ENCODE results near the gene PFDN4. TPM values are rescaled to one million over a fixed set of nuclear protein-coding genes. Genes with fewer than 3 reads are reported as not detected.
"Not testable (repeated sequence)": the region's sequence is repeated elsewhere in the genome, so short reads cannot be mapped to it uniquely, and the experiment has no call there.

PFDN4 gene
- total and polyA plus RNA-seq, 10 donors = 14.1 to 74.4 (median 58.0) TPM

- intact Hi-C loops (cut with DNase I; ENCODE audit: low total_unique reads) = no loop called here
- H3K9me3 ChIP-seq = no peaks in the 10 kb centered on the region
- peaks cover 0 to 48% (median 16%) of the 10 kb centered on the region in 6 donors for H3K36me3 ChIP-seq
- 32 to 79% (median 56%) methylated on average over 4 of the region's 4 CpGs for WGBS, 5 donors
- no peak overlapping the region for H3K27ac ChIP-seq
- H3K4me1 ChIP-seq = peaks cover 0 to 22% (median 8%) of the 10 kb centered on the region in 6 donors
- no peak for DNase-seq
- no peak for TF ChIP-seq POLR2A (IDR thresholded peaks at IDR 0.05)
- no peak for TF ChIP-seq POLR2AphosphoS5 (IDR thresholded peaks at IDR 0.05)
- no peak for TF ChIP-seq CTCF (IDR thresholded peaks at IDR 0.05 in 8 of 11, conservative IDR thresholded peaks at IDR 0.05 in 3 of 11)
- no peak overlapping the region for H3K4me3 ChIP-seq
- H3K27me3 ChIP-seq (replicated peaks in 1 of 7) = no peaks in the 10 kb centered on the region
Measured at GRCh38 chr20:54221353-54221752, 13.5 kb downstream of the PFDN4 start.

- WGBS, 5 donors = 57 to 74% (median 63%) methylated on average over 17 of the region's 17 CpGs
- intact Hi-C loops (cut with DNase I; ENCODE audit: low total_unique reads) = no loop called here
- Histone ChIP-seq H3K4me1 (peaks cover 0 to 22% (median 8%) of the 10 kb centered on the region in 6 donors), H3K4me3 (no peak overlapping the region), H3K27ac (no peak overlapping the region), H3K36me3 (peaks cover 0 to 39% (median 9%) of the 10 kb centered on the region in 6 donors), H3K27me3 (replicated peaks in 1 of 7) (no peaks in the 10 kb centered on the region), H3K9me3 (no peaks in the 10 kb centered on the region)
- no peak for DNase-seq
- TF ChIP-seq POLR2AphosphoS5 (IDR thresholded peaks at IDR 0.05) = no peak
- no peak for TF ChIP-seq CTCF (IDR thresholded peaks at IDR 0.05 in 8 of 11, conservative IDR thresholded peaks at IDR 0.05 in 3 of 11)
- TF ChIP-seq POLR2A (IDR thresholded peaks at IDR 0.05) = no peak
Measured at GRCh38 chr20:54221996-54222890, 14.4 kb downstream of the PFDN4 start.

GRCh38 chr20:54223285-54223684 lies 15.4 kb downstream of the PFDN4 start:
- intact Hi-C loops (cut with DNase I; ENCODE audit: low total_unique reads) = no loop called here
- Histone ChIP-seq H3K4me1 (peaks cover 0 to 21% (median 8%) of the 10 kb centered on the region in 6 donors), H3K9me3 (peaks cover 0 to 9% (median 5%) of the 10 kb centered on the region in 8 donors), H3K27ac (no peak overlapping the region), H3K36me3 (peaks cover 0 to 29% (median 8%) of the 10 kb centered on the region in 6 donors), H3K27me3 (replicated peaks in 1 of 7) (no peaks in the 10 kb centered on the region), H3K4me3 (no peak overlapping the region)
- DNase-seq = no peak
- no peak for TF ChIP-seq POLR2A (IDR thresholded peaks at IDR 0.05)
- TF ChIP-seq POLR2AphosphoS5 (IDR thresholded peaks at IDR 0.05) = no peak
- TF ChIP-seq CTCF (IDR thresholded peaks at IDR 0.05 in 8 of 11, conservative IDR thresholded peaks at IDR 0.05 in 3 of 11) = no peak
- 85 to 91% (median 89%) methylated on average over 5 of the region's 5 CpGs for WGBS, 5 donors

- H3K9me3 ChIP-seq = peaks cover 0 to 14% (median 9%) of the 10 kb centered on the region in 8 donors
- peaks cover 0 to 24% (median 7%) of the 10 kb centered on the region in 6 donors for H3K36me3 ChIP-seq
- peaks cover 0 to 17% (median 8%) of the 10 kb centered on the region in 6 donors for H3K4me1 ChIP-seq
- H3K27me3 ChIP-seq (replicated peaks in 1 of 7) = no peaks in the 10 kb centered on the region
- TF ChIP-seq POLR2A (IDR thresholded peaks at IDR 0.05) = no peak
- TF ChIP-seq POLR2AphosphoS5 (IDR thresholded peaks at IDR 0.05) = no peak
- TF ChIP-seq CTCF (IDR thresholded peaks at IDR 0.05 in 8 of 11, conservative IDR thresholded peaks at IDR 0.05 in 3 of 11) = no peak
- 78 to 83% (median 82%) methylated on average over 4 of the region's 4 CpGs for WGBS, 5 donors
- no peak overlapping the region for H3K27ac ChIP-seq
- intact Hi-C loops (cut with DNase I; ENCODE audit: low total_unique reads) = no loop called here
- H3K4me3 ChIP-seq = no peak overlapping the region
- no peak for DNase-seq
Measured at GRCh38 chr20:54223751-54224150, 15.9 kb downstream of the PFDN4 start.

GRCh38 chr20:54224642-54225041 lies 16.8 kb downstream of the PFDN4 start:
- DNase-seq; H3K4me3 ChIP-seq; H3K27me3 ChIP-seq (replicated peaks in 1 of 7); intact Hi-C loops (cut with DNase I; ENCODE audit: low total_unique reads); H3K27ac ChIP-seq: not testable (repeated sequence)
- Histone ChIP-seq H3K9me3 (peaks cover 0 to 16% (median 9%) of the 10 kb centered on the region in 8 donors), H3K4me1 (peaks cover 0 to 17% (median 8%) of the 10 kb centered on the region in 6 donors), H3K36me3 (peaks cover 0 to 16% (median 2%) of the 10 kb centered on the region in 6 donors)
- WGBS, 5 donors = 82 to 94% (median 87%) methylated on average over 9 of the region's 9 CpGs
